ENCODE results near the gene PRKAG2.
"Not testable (repeated sequence)": the region's sequence is repeated elsewhere in the genome, so short reads cannot be mapped to it uniquely, and the experiment has no call there.

PRKAG2 gene

DNA sequence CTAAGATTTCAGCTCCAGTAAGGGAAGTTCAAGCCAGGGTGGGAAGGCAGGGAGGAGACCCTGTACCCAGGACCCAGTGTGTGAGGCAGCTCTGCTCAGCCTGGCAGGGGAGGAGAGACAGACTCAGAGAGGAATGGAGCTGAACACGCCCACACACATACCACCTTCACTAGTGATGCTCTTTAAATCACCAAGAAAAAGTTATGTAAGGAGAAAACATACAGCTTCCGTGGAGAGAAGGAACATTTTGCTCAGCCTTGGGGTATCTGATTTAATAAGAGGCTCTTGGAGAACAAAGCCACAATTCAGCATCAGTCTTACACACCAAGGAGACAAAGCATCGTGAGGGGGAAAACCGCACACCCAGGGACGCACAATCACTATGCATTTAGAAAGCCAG is 62.9 kb downstream of the PRKAG2 start:
- DNase-seq, result no peak

DNA sequence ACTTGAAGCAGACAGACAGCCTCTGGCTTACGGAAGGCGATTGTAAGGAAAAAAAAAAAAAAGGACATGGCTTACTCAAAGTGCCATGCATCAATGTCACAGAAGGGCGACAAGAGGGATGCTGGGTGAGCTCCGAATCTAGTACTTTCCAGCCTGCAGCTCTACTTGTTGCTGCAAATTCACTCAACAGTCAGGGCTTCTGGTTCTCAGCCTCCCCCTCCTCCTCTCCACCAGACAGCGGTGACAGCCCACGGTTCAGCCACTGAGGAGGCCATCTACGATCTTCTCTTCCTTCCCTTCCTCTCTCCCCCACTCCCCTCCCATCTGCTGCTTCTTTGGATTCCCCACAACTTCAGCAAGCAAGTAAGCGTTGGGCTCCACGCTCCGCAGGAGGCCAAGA is 63.5 kb downstream of the PRKAG2 start:
- DNase-seq, result no peak

GRCh38 chr7:151812967-151813366 is 63.9 kb downstream of the PRKAG2 start:
- no peak for DNase-seq

GRCh38 chr7:151810441-151811232 is 66.3 kb downstream of the PRKAG2 start:
- no peak for DNase-seq

DNA sequence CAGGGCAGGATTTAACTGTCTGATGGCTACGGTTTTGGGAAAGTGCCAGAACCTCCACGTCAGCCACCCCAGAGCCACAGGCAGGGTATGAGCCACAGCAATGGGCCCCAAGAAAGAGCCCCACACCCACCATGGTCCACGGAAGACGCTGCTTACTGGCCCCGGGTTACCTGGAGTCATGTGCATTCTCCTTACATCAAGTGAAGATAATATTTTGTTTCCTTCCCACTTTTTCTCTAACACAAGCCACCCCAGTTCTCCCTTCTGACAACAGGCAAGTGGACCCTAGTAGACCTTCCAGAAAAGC is 67.1 kb downstream of the PRKAG2 start:
- no peak for DNase-seq

DNA sequence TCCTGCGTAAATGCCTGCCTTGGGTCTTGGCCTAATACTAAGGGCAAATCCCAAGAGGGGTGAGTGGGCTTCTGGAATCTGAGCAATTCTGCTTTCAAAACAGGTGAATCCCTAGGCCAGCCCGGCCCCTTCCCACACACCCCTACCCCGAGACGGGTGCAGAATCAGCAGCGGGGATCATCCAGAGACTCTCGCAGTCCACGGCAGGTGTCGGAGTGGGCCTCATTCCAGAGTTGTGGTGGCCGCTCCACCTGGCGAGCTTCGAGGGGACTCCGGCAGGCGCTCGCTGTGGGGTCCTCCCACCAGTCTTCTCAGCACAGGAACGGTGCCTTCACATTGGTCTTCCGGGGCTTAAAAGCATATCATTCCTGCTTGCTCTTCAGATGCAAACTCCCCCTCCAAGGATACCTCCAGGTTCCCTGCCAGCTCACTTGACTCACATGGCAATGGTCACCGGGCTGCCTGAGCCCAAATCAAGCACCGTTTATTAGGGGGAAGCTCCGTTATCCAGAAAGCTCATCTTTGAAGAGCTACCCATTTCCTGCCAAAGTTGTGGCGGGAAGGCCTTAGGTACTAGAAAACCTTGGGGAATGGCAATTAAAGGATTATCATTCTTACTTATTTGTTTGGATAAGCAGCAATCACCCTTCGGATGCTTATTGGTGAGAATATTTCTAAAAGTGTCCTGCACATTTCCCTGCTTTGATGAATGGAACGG is 67.6 kb downstream of the PRKAG2 start:
- no peak for DNase-seq

DNA sequence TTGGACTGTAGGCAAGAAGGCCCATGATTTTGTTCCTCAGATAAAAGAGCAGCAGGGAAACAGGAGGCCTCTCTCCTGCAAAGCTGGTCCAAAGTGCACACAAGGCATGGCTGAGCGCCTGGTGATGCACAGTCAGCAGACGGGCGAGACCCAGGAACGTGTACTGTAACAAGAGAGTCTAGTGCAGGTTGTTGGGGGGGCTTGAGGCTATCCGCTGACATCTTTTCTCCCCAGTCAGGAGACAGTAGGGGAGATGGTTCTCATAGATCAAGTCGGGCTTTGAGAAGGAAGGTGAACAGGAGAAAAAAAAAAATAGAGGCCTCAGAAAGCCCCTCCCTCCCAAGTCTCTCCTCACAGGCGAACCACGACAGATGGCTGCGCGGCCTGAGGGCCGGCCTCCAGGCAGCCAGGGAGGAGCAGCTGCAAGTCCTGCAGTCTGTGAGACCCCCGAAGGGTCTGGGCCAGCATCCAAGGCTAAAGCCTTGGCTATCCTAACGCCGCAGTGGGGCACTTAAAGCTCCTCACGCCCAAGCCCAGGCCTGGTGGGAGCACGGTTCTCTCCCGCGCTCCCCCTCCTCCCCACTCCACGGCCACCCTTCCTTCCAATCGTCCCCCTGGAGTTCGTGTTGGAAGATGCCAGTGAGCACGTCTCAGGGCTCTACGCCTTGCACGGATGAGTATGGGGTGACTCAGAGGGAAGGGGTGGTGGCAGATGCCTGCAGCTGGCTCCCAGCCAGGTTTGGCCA is 68.3 kb downstream of the PRKAG2 start:
- DNase-seq, result no peak

GRCh38 chr7:151807846-151808245 is 69.1 kb downstream of the PRKAG2 start:
- DNase-seq, result no peak

GRCh38 chr7:151806952-151807775 is 69.8 kb downstream of the PRKAG2 start:
- no peak for DNase-seq

DNA sequence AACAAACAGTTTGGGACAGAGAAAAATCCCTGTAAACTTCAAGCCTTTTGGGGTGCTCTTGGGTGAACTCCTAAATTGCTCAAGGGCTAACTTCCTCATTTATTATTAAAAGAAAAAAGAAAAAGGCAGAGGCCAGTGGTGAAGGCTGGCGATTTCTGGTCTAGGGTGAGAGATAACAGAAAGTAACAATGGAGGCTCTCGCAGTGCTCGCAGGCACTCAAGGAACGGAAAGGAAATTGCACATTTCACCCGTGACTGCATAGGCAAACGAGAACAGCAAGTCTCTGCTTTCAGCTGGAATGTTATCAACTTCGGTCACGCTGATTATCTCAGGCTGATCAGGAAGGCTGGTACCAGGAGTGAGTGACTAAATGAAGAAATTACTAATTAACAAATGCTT is 70.7 kb downstream of the PRKAG2 start:
- no peak for DNase-seq

DNA sequence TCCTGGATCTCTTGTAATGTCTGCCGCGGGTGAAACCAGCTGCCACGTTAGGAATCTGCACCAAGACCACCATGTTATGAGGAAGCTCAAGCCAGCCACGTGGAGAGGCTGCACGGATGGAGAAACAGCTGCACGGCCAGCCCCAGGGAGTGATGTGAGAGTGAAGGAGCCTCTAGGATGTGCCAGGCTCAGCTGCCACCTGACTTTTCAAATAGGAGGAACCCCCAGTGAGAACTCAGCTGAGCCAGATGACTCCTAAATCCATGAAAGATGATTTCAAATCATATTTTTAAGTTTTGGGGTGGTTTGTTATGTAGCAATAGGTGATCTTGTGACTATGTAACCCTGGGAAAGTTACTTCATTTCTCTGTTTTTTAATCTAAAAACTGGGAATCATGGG is 71.7 kb downstream of the PRKAG2 start:
- no peak for DNase-seq

DNA sequence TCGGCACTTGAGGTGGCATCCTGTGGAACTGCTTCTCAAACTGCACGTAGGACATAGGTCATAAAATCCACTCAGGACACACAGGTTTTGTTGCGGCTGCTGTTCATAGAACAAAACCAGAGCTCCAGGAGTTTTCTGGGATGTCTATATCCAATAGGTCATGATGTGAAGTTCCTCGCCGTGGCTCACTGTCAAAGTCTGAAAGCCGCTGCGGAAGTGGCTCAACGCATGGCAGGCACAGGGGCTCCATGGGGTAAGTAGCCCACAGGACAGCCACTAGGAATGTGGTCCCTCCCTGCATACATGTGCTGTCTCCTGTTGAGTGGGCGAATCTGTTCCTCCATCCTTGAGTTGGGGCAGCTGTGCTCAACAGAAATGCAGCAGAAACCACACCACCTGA is 72.2 kb downstream of the PRKAG2 start:
- no peak for DNase-seq

GRCh38 chr7:151803841-151804240 is 73.1 kb downstream of the PRKAG2 start:
- no peak for DNase-seq

- no peak for DNase-seq
Observed at GRCh38 chr7:151802469-151802846, 74.5 kb downstream of the PRKAG2 start.

- DNase-seq, result no peak
Observed at GRCh38 chr7:151801782-151802468, 75.0 kb downstream of the PRKAG2 start.

- no peak for DNase-seq
Observed at GRCh38 chr7:151801291-151801690, 75.6 kb downstream of the PRKAG2 start.

GRCh38 chr7:151800861-151801260 is 76.1 kb downstream of the PRKAG2 start:
- DNase-seq, result no peak

- no peak for DNase-seq
Observed at GRCh38 chr7:151800391-151800790, 76.5 kb downstream of the PRKAG2 start.

GRCh38 chr7:151799506-151799905 is 77.4 kb downstream of the PRKAG2 start:
- no peak for DNase-seq

- DNase-seq, result no peak
Observed at GRCh38 chr7:151798851-151799448, 78.0 kb downstream of the PRKAG2 start.

DNA sequence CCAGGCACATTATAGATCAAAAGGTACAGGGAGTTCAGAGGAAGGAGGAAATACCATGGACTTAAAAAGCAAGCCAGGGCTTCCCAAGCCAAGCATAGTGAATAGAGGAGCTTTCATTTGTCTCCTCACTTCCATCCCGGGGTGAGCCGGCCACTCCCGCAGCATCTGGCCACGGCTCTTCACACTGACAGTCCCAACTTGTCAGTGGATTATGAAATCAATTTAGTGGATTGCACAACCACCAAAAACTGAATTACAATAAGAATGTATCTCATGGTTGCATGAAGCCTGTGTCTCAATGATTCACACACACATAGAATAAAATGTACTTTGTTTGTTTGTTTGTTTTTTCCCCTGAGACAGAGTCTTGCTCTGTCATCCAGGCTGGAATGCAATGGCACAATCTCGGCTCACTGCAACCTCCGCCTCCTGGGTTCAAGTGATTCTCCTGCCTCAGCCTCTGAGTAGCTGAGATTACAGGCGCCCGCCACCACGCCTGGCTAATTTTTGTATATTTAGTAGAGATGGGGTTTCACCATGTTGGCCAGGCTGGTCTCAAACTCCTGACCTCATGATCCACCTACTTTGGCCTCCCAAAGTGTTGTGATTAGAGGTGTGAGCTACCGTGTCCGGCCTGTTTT is 79.1 kb downstream of the PRKAG2 start:
- DNase-seq, result not testable (repeated sequence)

Measured in stimulated activated CD4-positive, alpha-beta T cell treated with anti-CD3 and anti-CD28 coated beads, Interleukin-4, amount 100 ng/mL, for 24 hours (primary cell).